Parathyroid adenoma (tissue), 2 donors: Measurements from ENCODE around the gene DNM3.
A peak's percentile ranks its signal among the peaks of the same experiment; 100 is the strongest.

Experiments
- H2AFZ ChIP-seq: fragments of 300-600 bp; sonication (generic); one replicate; pipeline ENCODE4 v1.7.0; 2017; ENCODE audit warnings: antibody characterized with exemption, mild to moderate bottlenecking
- H3K27ac ChIP-seq: fragments of 300-600 bp; sonication (generic); one replicate; pipeline ENCODE4 v1.7.0; 2017
- H3K27me3 ChIP-seq: fragments of 300-600 bp; sonication (generic); one replicate; pipeline ENCODE4 v1.7.0; 2017; ENCODE audit warnings: low read length; ENCODE audit not compliant: control insufficient read depth, insufficient read depth
- H3K36me3 ChIP-seq: fragments of 300-600 bp; sonication (generic); one replicate; pipeline ENCODE4 v1.7.0; 2017; ENCODE audit warnings: low read length; ENCODE audit not compliant: control insufficient read depth, insufficient read depth
- H3K4me1 ChIP-seq: fragments of 300-600 bp; sonication (generic); one replicate; pipeline ENCODE4 v1.7.0; 2017; ENCODE audit warnings: control low read depth
- H3K4me2 ChIP-seq: fragments of 300-600 bp; sonication (generic); one replicate; pipeline ENCODE4 v1.7.0; 2017; ENCODE audit warnings: low read length
- H3K4me3 ChIP-seq: fragments of 300-600 bp; sonication (generic); one replicate; pipeline ENCODE4 v1.7.0; 2017; ENCODE audit warnings: low read depth, low read length
- H3K79me2 ChIP-seq: fragments of 300-600 bp; sonication (generic); one replicate; pipeline ENCODE4 v1.7.0; 2017; ENCODE audit warnings: control low read depth
- H3K9ac ChIP-seq: fragments of 300-600 bp; sonication (generic); one replicate; pipeline ENCODE4 v1.7.0; 2017; ENCODE audit warnings: mild to moderate bottlenecking
- H3K9me3 ChIP-seq: fragments of 300-600 bp; sonication (generic); one replicate; pipeline ENCODE4 v1.7.0; 2017; ENCODE audit warnings: low read length; ENCODE audit not compliant: control insufficient read depth
- CTCF ChIP-seq: fragments of 300-600 bp; sonication (generic); IDR thresholded peaks from one replicate; pipeline ENCODE4 v1.7.0; 2017; ENCODE audit warnings: antibody characterized with exemption, mild to moderate bottlenecking
- donor health status: primary hyperparathyroidism.

The DNM3 gene

DNA sequence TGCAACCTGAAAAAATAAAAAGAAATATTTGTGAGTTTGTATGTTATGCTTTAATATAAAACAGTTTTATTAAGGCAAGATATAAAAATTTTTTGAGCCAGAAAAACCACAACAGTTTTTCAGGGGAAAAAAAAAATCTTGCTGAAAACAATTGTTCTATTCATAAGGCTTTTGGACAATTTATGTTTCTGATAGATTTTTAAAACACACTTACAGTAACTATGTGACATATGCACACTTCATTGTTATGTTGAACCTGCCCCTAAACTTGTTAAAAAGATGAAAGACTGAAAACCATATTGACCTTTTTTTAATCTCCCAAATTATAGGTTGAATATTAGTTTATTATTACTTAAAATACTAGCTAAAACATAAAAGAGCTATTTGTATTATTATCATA lies 299.3 kb downstream of the DNM3 start:
- no peaks in the 10 kb centered on the region for H3K36me3 ChIP-seq
- no peaks in the 10 kb centered on the region for H3K4me1 ChIP-seq
- TF ChIP-seq CTCF: no peak
- H3K9ac ChIP-seq: no peak overlapping the region
- no peak overlapping the region for H2AFZ ChIP-seq
- no peaks in the 10 kb centered on the region for H3K9me3 ChIP-seq
- H3K4me3 ChIP-seq: no peak overlapping the region
- H3K4me2 ChIP-seq: no peak overlapping the region
- H3K27me3 ChIP-seq: no peaks in the 10 kb centered on the region
- no peaks in the 10 kb centered on the region for H3K79me2 ChIP-seq
- H3K27ac ChIP-seq: no peak overlapping the region

DNA sequence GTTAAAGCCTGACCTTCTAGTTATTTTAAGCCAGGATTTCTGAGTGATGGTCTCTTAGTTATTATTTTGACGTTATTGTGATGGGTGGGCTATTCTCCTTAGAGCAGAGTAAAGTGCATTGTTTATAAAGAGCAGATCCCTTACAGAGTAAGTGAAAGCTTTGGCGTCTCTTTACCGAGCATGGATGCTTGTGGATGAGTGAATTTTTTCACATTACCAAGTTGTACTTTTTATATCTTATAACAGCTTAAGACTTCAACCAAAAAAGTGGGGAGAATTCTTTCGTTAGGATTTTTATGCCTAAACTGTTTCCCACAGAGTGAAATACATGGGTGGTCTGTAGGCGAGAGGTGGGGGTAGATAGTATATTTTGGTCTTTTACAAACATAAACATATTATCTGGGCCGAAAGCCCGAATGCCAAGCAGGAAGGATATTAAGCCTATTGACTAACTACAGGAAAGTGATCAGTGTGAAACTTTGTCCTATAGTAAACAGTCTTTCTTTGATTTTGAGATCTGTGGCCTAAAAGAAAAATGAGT lies 300.1 kb downstream of the DNM3 start:
- TF ChIP-seq CTCF: no peak
- Histone ChIP-seq H3K27me3 (no peaks in the 10 kb centered on the region), H3K4me1 (no peaks in the 10 kb centered on the region), H3K9me3 (no peaks in the 10 kb centered on the region), H2AFZ (no peak overlapping the region), H3K36me3 (no peaks in the 10 kb centered on the region), H3K4me3 (no peak overlapping the region), H3K4me2 (no peak overlapping the region), H3K9ac (no peak overlapping the region), H3K27ac (peak overlapping the region; percentile 8), H3K79me2 (no peaks in the 10 kb centered on the region)

- H3K4me1 ChIP-seq: no peaks in the 10 kb centered on the region
- H3K79me2 ChIP-seq: no peaks in the 10 kb centered on the region
- no peak overlapping the region for H3K9ac ChIP-seq
- H2AFZ ChIP-seq: no peak overlapping the region
- no peak overlapping the region for H3K4me3 ChIP-seq
- no peak for TF ChIP-seq CTCF
- H3K4me2 ChIP-seq: no peak overlapping the region
- H3K27me3 ChIP-seq: no peaks in the 10 kb centered on the region
- no peaks in the 10 kb centered on the region for H3K9me3 ChIP-seq
- H3K27ac ChIP-seq: no peak overlapping the region
- H3K36me3 ChIP-seq: no peaks in the 10 kb centered on the region
Observed at GRCh38 chr1:172142324-172142723, 301.0 kb downstream of the DNM3 start.

DNA sequence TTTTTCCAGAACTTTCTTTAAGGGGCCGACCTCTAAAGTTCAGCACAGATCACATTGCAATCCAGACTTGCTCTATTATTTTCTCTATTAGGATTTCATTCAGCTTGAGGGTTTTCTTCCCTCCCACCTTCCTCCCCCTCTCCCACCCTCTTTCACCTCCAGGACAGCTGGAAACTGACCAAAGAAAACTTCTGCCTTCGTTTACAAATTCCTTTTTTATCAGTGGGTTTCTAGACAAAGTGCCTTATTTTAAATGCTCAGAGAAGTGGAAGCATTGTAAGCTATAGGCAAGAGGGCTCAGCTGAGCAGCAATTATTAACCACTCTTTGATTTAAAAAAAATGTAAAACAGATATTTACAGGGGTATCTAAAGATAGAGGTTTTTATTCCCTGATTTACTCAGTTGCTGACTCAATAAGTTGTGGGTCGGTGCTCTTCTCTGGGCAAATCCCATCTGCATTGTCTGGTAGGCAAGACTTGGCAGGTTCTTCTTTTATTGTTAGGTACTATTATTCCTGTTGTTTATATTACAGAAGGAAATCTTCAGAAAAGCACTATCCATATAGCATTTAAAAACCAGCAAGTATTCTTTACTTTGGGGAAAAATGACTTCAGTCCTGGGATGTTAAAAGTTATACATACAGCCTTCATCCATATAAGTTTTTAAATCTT lies 302.2 kb downstream of the DNM3 start:
- H3K36me3 ChIP-seq: no peaks in the 10 kb centered on the region
- TF ChIP-seq CTCF: no peak
- no peak overlapping the region for H3K9ac ChIP-seq
- no peak overlapping the region for H3K4me2 ChIP-seq
- H3K27me3 ChIP-seq: no peaks in the 10 kb centered on the region
- H3K4me3 ChIP-seq: peak overlapping the region; percentile 28
- no peaks in the 10 kb centered on the region for H3K4me1 ChIP-seq
- no peaks in the 10 kb centered on the region for H3K9me3 ChIP-seq
- H3K27ac ChIP-seq: no peak overlapping the region
- no peaks in the 10 kb centered on the region for H3K79me2 ChIP-seq
- no peak overlapping the region for H2AFZ ChIP-seq
